ENCODE measurements around the gene POC5.

The POC5 gene

GRCh38 chr5:75717082-75717922, at the start of gene POC5:
POC5 (minus strand) TSS chr5:75717437; CDS start chr5:75712937, 4,500 bp downstream.
- DNase-seq (ENCODE audit: low read depth, low spot score): peak; percentile 92
- Histone ChIP-seq H3K9me3 (ENCODE audit: insufficient read depth, low read length) (no peaks in the 10 kb centered on the region), H3K36me3 (ENCODE audit: insufficient read depth, insufficient read length, low read length) (peaks cover 15% of the 10 kb centered on the region), H3K9ac (ENCODE audit: insufficient read length, low read depth) (peak within 1 kb of the TSS; percentile 72), H3K4me3 (ENCODE audit: insufficient read length, low read depth) (peak within 1 kb of the TSS; percentile 86), H3K27me3 (ENCODE audit: insufficient read depth, insufficient read length) (no peaks in the 10 kb centered on the region), H3K4me1 (ENCODE audit: insufficient read depth, insufficient read length) (no peaks in the 10 kb centered on the region)
- TF ChIP-seq YY1 (IDR thresholded peaks at IDR 0.05; ENCODE audit: insufficient read depth, insufficient read length) (no peak), SUZ12 (IDR thresholded peaks at IDR 0.05; ENCODE audit: extremely low read depth, insufficient read depth, insufficient read length) (no peak), ZNF274 (IDR thresholded peaks at IDR 0.05; ENCODE audit: low read depth, low read length) (no peak)

- Histone ChIP-seq H3K4me3 (ENCODE audit: insufficient read length, low read depth) (no peak overlapping the region), H3K9me3 (ENCODE audit: insufficient read depth, low read length) (no peaks in the 10 kb centered on the region)
- TF ChIP-seq YY1 (IDR thresholded peaks at IDR 0.05; ENCODE audit: insufficient read depth, insufficient read length) (no peak), SUZ12 (IDR thresholded peaks at IDR 0.05; ENCODE audit: extremely low read depth, insufficient read depth, insufficient read length) (no peak)
These were observed 40.9 kb upstream of the POC5 start for GRCh38 chr5:75758116-75758515.

DNA sequence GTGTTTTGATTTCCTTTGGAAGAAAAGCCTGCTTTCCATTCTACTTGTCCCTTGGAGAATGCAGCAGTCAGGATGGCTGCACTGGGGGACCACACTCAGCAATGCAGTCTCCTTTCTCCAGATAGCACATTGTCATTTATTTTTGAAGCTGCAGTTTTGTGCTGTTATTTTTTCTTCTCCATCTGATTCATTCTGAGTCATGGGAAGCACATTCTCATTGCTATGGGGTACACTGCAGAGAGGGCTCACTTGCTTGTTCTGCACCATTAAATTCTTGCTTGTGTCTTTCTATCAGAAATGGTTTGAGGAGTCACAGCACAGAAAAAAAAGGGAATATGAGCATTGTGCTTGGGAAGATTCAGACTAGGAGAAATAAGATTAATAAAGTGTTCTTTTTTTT, 39.7 kb upstream of the POC5 start:
- H3K9ac ChIP-seq (ENCODE audit: insufficient read length, low read depth): no peak overlapping the region
- H3K4me3 ChIP-seq (ENCODE audit: insufficient read length, low read depth): no peak overlapping the region
- no peaks in the 10 kb centered on the region for H3K27me3 ChIP-seq (ENCODE audit: insufficient read depth, insufficient read length)
- no peak for TF ChIP-seq ZNF274 (IDR thresholded peaks at IDR 0.05; ENCODE audit: low read depth, low read length)
- TF ChIP-seq SUZ12 (IDR thresholded peaks at IDR 0.05; ENCODE audit: extremely low read depth, insufficient read depth, insufficient read length): no peak
- no peak for TF ChIP-seq YY1 (IDR thresholded peaks at IDR 0.05; ENCODE audit: insufficient read depth, insufficient read length)
- H3K4me1 ChIP-seq (ENCODE audit: insufficient read depth, insufficient read length): no peaks in the 10 kb centered on the region
- DNase-seq (ENCODE audit: low read depth, low spot score): no peak
- no peaks in the 10 kb centered on the region for H3K9me3 ChIP-seq (ENCODE audit: insufficient read depth, low read length)
- H3K36me3 ChIP-seq (ENCODE audit: insufficient read depth, insufficient read length, low read length): no peaks in the 10 kb centered on the region

More at GRCh38 chr5:75758116-75758515, 40.9 kb upstream of the POC5 start:
- Histone ChIP-seq H3K4me1 (ENCODE audit: insufficient read depth, insufficient read length) (no peaks in the 10 kb centered on the region), H3K27me3 (ENCODE audit: insufficient read depth, insufficient read length) (no peaks in the 10 kb centered on the region), H3K9ac (ENCODE audit: insufficient read length, low read depth) (no peak overlapping the region), H3K36me3 (ENCODE audit: insufficient read depth, insufficient read length, low read length) (no peaks in the 10 kb centered on the region)
- no peak for DNase-seq (ENCODE audit: low read depth, low spot score)

DNA sequence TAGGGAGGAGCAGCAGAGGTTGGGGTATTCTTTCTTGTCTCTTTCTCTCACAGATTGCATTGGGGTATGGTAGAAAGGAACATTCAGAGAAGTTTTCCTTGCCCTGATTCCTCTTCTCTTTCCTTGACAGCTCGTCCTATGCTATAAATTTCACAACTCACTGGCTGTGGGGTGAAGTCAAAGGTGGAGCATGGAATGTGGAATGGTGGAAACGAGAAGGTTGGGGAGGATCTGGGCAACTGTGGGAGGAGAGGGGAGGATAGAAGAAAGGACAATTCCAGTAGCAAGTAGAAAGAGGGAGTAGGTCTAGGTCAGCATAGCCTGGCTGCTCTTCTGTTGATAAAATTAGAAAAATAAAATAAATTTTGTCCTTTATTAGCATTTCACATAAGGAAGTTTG, 39.0 kb upstream of the POC5 start:
- Histone ChIP-seq H3K27me3 (ENCODE audit: insufficient read depth, insufficient read length) (no peaks in the 10 kb centered on the region), H3K9ac (ENCODE audit: insufficient read length, low read depth) (no peak overlapping the region), H3K9me3 (ENCODE audit: insufficient read depth, low read length) (no peaks in the 10 kb centered on the region), H3K36me3 (ENCODE audit: insufficient read depth, insufficient read length, low read length) (no peaks in the 10 kb centered on the region), H3K4me3 (ENCODE audit: insufficient read length, low read depth) (no peak overlapping the region), H3K4me1 (ENCODE audit: insufficient read depth, insufficient read length) (no peaks in the 10 kb centered on the region)
- TF ChIP-seq ZNF274 (IDR thresholded peaks at IDR 0.05; ENCODE audit: low read depth, low read length) (no peak), YY1 (IDR thresholded peaks at IDR 0.05; ENCODE audit: insufficient read depth, insufficient read length) (no peak), SUZ12 (IDR thresholded peaks at IDR 0.05; ENCODE audit: extremely low read depth, insufficient read depth, insufficient read length) (no peak)
- DNase-seq (ENCODE audit: low read depth, low spot score): no peak

DNA sequence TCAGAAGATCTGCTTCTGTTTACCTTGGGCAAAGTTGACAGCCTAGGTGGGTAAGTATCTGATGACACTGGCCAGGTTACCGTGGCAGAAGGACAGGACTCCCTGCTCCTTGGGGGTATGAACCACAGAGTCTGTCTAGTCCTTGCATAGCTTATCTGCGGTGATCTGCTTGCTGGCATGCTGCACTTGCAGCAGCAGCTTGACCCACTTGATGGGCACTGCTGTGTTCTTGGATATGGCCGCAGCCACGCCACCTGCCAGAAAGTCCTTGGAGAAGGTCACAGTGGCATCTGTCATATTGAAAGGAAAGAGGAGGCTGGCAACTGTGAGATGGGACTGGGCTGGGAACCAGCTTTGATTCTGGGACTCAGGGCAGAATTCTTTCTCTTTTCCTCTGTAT, 35.9 kb upstream of the POC5 start:
- TF ChIP-seq YY1 (IDR thresholded peaks at IDR 0.05; ENCODE audit: insufficient read depth, insufficient read length) (no peak), SUZ12 (IDR thresholded peaks at IDR 0.05; ENCODE audit: extremely low read depth, insufficient read depth, insufficient read length) (no peak), ZNF274 (IDR thresholded peaks at IDR 0.05; ENCODE audit: low read depth, low read length) (no peak)
- H3K27me3 ChIP-seq (ENCODE audit: insufficient read depth, insufficient read length): no peaks in the 10 kb centered on the region
- no peak overlapping the region for H3K9ac ChIP-seq (ENCODE audit: insufficient read length, low read depth)
- H3K4me3 ChIP-seq (ENCODE audit: insufficient read length, low read depth): no peak overlapping the region
- H3K4me1 ChIP-seq (ENCODE audit: insufficient read depth, insufficient read length): no peaks in the 10 kb centered on the region
- DNase-seq (ENCODE audit: low read depth, low spot score): no peak
- H3K9me3 ChIP-seq (ENCODE audit: insufficient read depth, low read length): no peaks in the 10 kb centered on the region
- H3K36me3 ChIP-seq (ENCODE audit: insufficient read depth, insufficient read length, low read length): no peaks in the 10 kb centered on the region

GRCh38 chr5:75744355-75744754, 27.1 kb upstream of the POC5 start:
- TF ChIP-seq ZNF274 (IDR thresholded peaks at IDR 0.05; ENCODE audit: low read depth, low read length): no peak
- no peak for TF ChIP-seq YY1 (IDR thresholded peaks at IDR 0.05; ENCODE audit: insufficient read depth, insufficient read length)
- TF ChIP-seq SUZ12 (IDR thresholded peaks at IDR 0.05; ENCODE audit: extremely low read depth, insufficient read depth, insufficient read length): no peak
- no peak overlapping the region for H3K4me3 ChIP-seq (ENCODE audit: insufficient read length, low read depth)
- H3K9me3 ChIP-seq (ENCODE audit: insufficient read depth, low read length): no peaks in the 10 kb centered on the region
- DNase-seq (ENCODE audit: low read depth, low spot score): no peak
- no peaks in the 10 kb centered on the region for H3K4me1 ChIP-seq (ENCODE audit: insufficient read depth, insufficient read length)
- no peak overlapping the region for H3K9ac ChIP-seq (ENCODE audit: insufficient read length, low read depth)
- H3K36me3 ChIP-seq (ENCODE audit: insufficient read depth, insufficient read length, low read length): no peaks in the 10 kb centered on the region
- H3K27me3 ChIP-seq (ENCODE audit: insufficient read depth, insufficient read length): no peaks in the 10 kb centered on the region

- H3K9ac ChIP-seq (ENCODE audit: insufficient read length, low read depth): no peak overlapping the region
- H3K36me3 ChIP-seq (ENCODE audit: insufficient read depth, insufficient read length, low read length): no peaks in the 10 kb centered on the region
- H3K4me3 ChIP-seq (ENCODE audit: insufficient read length, low read depth): no peak overlapping the region
- no peaks in the 10 kb centered on the region for H3K4me1 ChIP-seq (ENCODE audit: insufficient read depth, insufficient read length)
- DNase-seq (ENCODE audit: low read depth, low spot score): no peak
- no peaks in the 10 kb centered on the region for H3K27me3 ChIP-seq (ENCODE audit: insufficient read depth, insufficient read length)
- TF ChIP-seq SUZ12 (IDR thresholded peaks at IDR 0.05; ENCODE audit: extremely low read depth, insufficient read depth, insufficient read length) (no peak), YY1 (IDR thresholded peaks at IDR 0.05; ENCODE audit: insufficient read depth, insufficient read length) (no peak), ZNF274 (IDR thresholded peaks at IDR 0.05; ENCODE audit: low read depth, low read length) (no peak)
- H3K9me3 ChIP-seq (ENCODE audit: insufficient read depth, low read length): no peaks in the 10 kb centered on the region
These were observed 19.0 kb upstream of the POC5 start for GRCh38 chr5:75736273-75736672.
